Activated CD8-positive, alpha-beta memory T cell treated with anti-CD3 and anti-CD28 coated beads, Interleukin-2, amount 50 U/mL, for 1 hour (primary cell): Measurements from ENCODE around the gene GRIA1.
"Not testable (repeated sequence)": the region's sequence is repeated elsewhere in the genome, so short reads cannot be mapped to it uniquely, and the experiment has no call there.

Experiments used
- DNase-seq: peaks from one replicate; pipeline ENCODE4 v3.0.0-alpha.2; 2020; ENCODE audit errors: extremely low read depth

The GRIA1 gene

GRCh38 chr5:153719324-153719723 is 228.9 kb downstream of the GRIA1 start:
- DNase-seq: no peak

- not testable (repeated sequence) for DNase-seq
These were observed 232.6 kb downstream of the GRIA1 start for GRCh38 chr5:153723022-153723610.

GRCh38 chr5:153742060-153742459 is 251.6 kb downstream of the GRIA1 start:
- no peak for DNase-seq

GRCh38 chr5:153744751-153745150 is 254.3 kb downstream of the GRIA1 start:
- no peak for DNase-seq

GRCh38 chr5:153745778-153746395 is 255.4 kb downstream of the GRIA1 start:
- DNase-seq: no peak

GRCh38 chr5:153746440-153746839 is 256.0 kb downstream of the GRIA1 start:
- no peak for DNase-seq

- DNase-seq: no peak
These were observed 258.4 kb downstream of the GRIA1 start for GRCh38 chr5:153748823-153749222.

- DNase-seq: no peak
These were observed 259.5 kb downstream of the GRIA1 start for GRCh38 chr5:153749960-153750359.

GRCh38 chr5:153751251-153751650 is 260.8 kb downstream of the GRIA1 start:
- no peak for DNase-seq

GRCh38 chr5:153752890-153753289 is 262.4 kb downstream of the GRIA1 start:
- no peak for DNase-seq

GRCh38 chr5:153753645-153754432 is 263.4 kb downstream of the GRIA1 start:
- no peak for DNase-seq

GRCh38 chr5:153755913-153756500 is 265.5 kb downstream of the GRIA1 start:
- no peak for DNase-seq

GRCh38 chr5:153756540-153756939 is 266.1 kb downstream of the GRIA1 start:
- no peak for DNase-seq

- DNase-seq: no peak
These were observed 275.5 kb downstream of the GRIA1 start for GRCh38 chr5:153765987-153766386.

- no peak for DNase-seq
These were observed 277.0 kb downstream of the GRIA1 start for GRCh38 chr5:153767221-153768188.

GRCh38 chr5:153770066-153770465 is 279.6 kb downstream of the GRIA1 start:
- no peak for DNase-seq

- DNase-seq: no peak
These were observed 284.2 kb downstream of the GRIA1 start for GRCh38 chr5:153774686-153775085.

GRCh38 chr5:153775923-153776322 is 285.5 kb downstream of the GRIA1 start:
- no peak for DNase-seq

GRCh38 chr5:153777681-153778581 is 287.5 kb downstream of the GRIA1 start:
- DNase-seq: no peak

GRCh38 chr5:153779836-153780235 is 289.4 kb downstream of the GRIA1 start:
- DNase-seq: no peak
